Trophoblast cell (in vitro differentiated cells and primary cell): ENCODE data around the gene CD300A.

Experiments used
- DNase-seq, 2 donors: peaks; one replicate each; pipeline ENCODE4 v3.0.0-alpha.2; 2016
- H2AFZ ChIP-seq: 2 replicates; pipeline ENCODE4 v1.6.1; 2013; ENCODE audit warnings: low read length, moderate library complexity, mild to moderate bottlenecking; ENCODE audit not compliant: insufficient read depth, poor library complexity
- H2AK5ac ChIP-seq: 2 replicates; pipeline ENCODE4 v1.6.1; 2013; ENCODE audit warnings: mild to moderate bottlenecking, low read length
- H2BK120ac ChIP-seq: 2 replicates; pipeline ENCODE4 v1.6.1; 2013; ENCODE audit warnings: low read length, mild to moderate bottlenecking, moderate library complexity; ENCODE audit not compliant: insufficient read depth, poor library complexity
- H2BK12ac ChIP-seq: 2 replicates; pipeline ENCODE4 v1.6.1; 2013; ENCODE audit warnings: mild to moderate bottlenecking, low read length, moderate library complexity
- H2BK5ac ChIP-seq: 2 replicates; pipeline ENCODE4 v1.6.1; 2013; ENCODE audit warnings: low read length, low read depth, moderate library complexity, mild to moderate bottlenecking; ENCODE audit not compliant: poor library complexity
- H3K14ac ChIP-seq: 2 replicates; pipeline ENCODE4 v1.6.1; 2013; ENCODE audit warnings: mild to moderate bottlenecking, low read length
- H3K18ac ChIP-seq: 2 replicates; pipeline ENCODE4 v1.6.1; 2013; ENCODE audit warnings: mild to moderate bottlenecking, low read length
- H3K23ac ChIP-seq: 2 replicates; pipeline ENCODE4 v1.6.1; 2013; ENCODE audit warnings: low read length
- H3K27ac ChIP-seq: 2 replicates; pipeline ENCODE4 v1.5.1; 2013; ENCODE audit warnings: low read depth, mild to moderate bottlenecking, inconsistent platforms, low read length, moderate library complexity
- H3K27me3 ChIP-seq: 2 replicates; pipeline ENCODE4 v1.6.1; 2013; ENCODE audit warnings: inconsistent platforms, mild to moderate bottlenecking, low read length, moderate library complexity; ENCODE audit not compliant: insufficient read depth
- H3K36me3 ChIP-seq, 2 experiments: 1 replicate in 1 of 2; 2 replicates in 1 of 2; pipeline ENCODE4 v1.6.1; 2013; ENCODE audit warnings: low read length in 2 of 2, mild to moderate bottlenecking in 2 of 2, moderate library complexity in 1 of 2; ENCODE audit not compliant: insufficient read depth in 2 of 2, control insufficient read depth in 1 of 2
- H3K4ac ChIP-seq: 2 replicates; pipeline ENCODE4 v1.6.1; 2013; ENCODE audit warnings: low read depth, mild to moderate bottlenecking, low read length, moderate library complexity
- H3K4me1 ChIP-seq, 2 experiments: 1 replicate in 1 of 2; 2 replicates in 1 of 2; pipeline ENCODE4 v1.6.1; 2013; ENCODE audit warnings: low read length in 2 of 2, mild to moderate bottlenecking in 2 of 2, moderate library complexity in 1 of 2; ENCODE audit not compliant: insufficient read depth in 2 of 2, control insufficient read depth in 1 of 2
- H3K4me2 ChIP-seq: 2 replicates; pipeline ENCODE4 v1.6.1; 2013; ENCODE audit warnings: inconsistent platforms, mild to moderate bottlenecking, low read length, moderate library complexity
- H3K4me3 ChIP-seq: 2 replicates; pipeline ENCODE4 v1.5.1; 2013; ENCODE audit warnings: mild to moderate bottlenecking, low read depth, low read length, inconsistent platforms
- H3K79me1 ChIP-seq: one replicate; pipeline ENCODE4 v1.6.1; 2013; ENCODE audit warnings: low read length
- H3K79me2 ChIP-seq: 2 replicates; pipeline ENCODE4 v1.6.1; 2013; ENCODE audit warnings: low read length, mild to moderate bottlenecking; ENCODE audit not compliant: control insufficient read depth, insufficient read depth, poor library complexity
- H3K9ac ChIP-seq: 2 replicates; pipeline ENCODE4 v1.6.1; 2013; ENCODE audit warnings: mild to moderate bottlenecking, low read length
- H3K9me3 ChIP-seq: 2 replicates; pipeline ENCODE4 v1.6.1; 2013; ENCODE audit warnings: low read depth, mild to moderate bottlenecking, control low read depth, inconsistent platforms, low read length; ENCODE audit not compliant: insufficient read depth
- H4K12ac ChIP-seq: 2 replicates; pipeline ENCODE4 v1.6.1; 2013; ENCODE audit warnings: low read depth, mild to moderate bottlenecking, low read length, moderate library complexity
- H4K8ac ChIP-seq: 2 replicates; pipeline ENCODE4 v1.6.1; 2013; ENCODE audit warnings: low read depth, mild to moderate bottlenecking, low read length, moderate library complexity
- H4K91ac ChIP-seq: one replicate; pipeline ENCODE4 v1.6.1; 2013; ENCODE audit warnings: low read depth, mild to moderate bottlenecking, low read length, moderate library complexity
- WGBS: extraction: QIAGEN DNeasy Blood & Tissue Kit; methylation state at CpG from one replicate; pipeline ENCODE4 v1.1.7; 2013; ENCODE audit warnings: missing lambda C conversion rate; ENCODE audit not compliant: insufficient read length, insufficient coverage; ENCODE audit errors: extremely low coverage; 5-methylcytosine and 5-hydroxymethylcytosine counted together

CD300A gene

GRCh38 chr17:74461611-74462010, 4.8 kb upstream of the CD300A start:
- no peaks in the 10 kb centered on the region for H3K36me3 ChIP-seq
- no peak overlapping the region for H3K4me2 ChIP-seq
- no peaks in the 10 kb centered on the region for H3K79me1 ChIP-seq
- H2BK12ac ChIP-seq = no peak overlapping the region
- H3K27me3 ChIP-seq = peaks cover 8% of the 10 kb centered on the region
- H2AK5ac ChIP-seq = no peak overlapping the region
- no peak for DNase-seq
- peaks cover 7% of the 10 kb centered on the region for H3K9me3 ChIP-seq
- H3K14ac ChIP-seq = no peak overlapping the region
- H2AFZ ChIP-seq = no peak overlapping the region
- H4K91ac ChIP-seq = no peak overlapping the region
- no peak overlapping the region for H2BK5ac ChIP-seq
- no peak overlapping the region for H3K18ac ChIP-seq
- no peak overlapping the region for H4K8ac ChIP-seq
- no CpG with 5 or more reads among the region's 10 CpGs for WGBS
- no peak overlapping the region for H3K4me3 ChIP-seq
- H2BK120ac ChIP-seq = no peak overlapping the region
- H3K4me1 ChIP-seq = no peaks in the 10 kb centered on the region
- H3K79me2 ChIP-seq = no peaks in the 10 kb centered on the region
- no peak overlapping the region for H3K9ac ChIP-seq
- no peak overlapping the region for H3K27ac ChIP-seq
- H3K4ac ChIP-seq = no peak overlapping the region
- no peak overlapping the region for H3K23ac ChIP-seq
- no peak overlapping the region for H4K12ac ChIP-seq

GRCh38 chr17:74464730-74465377, 1.6 kb upstream of the CD300A start:
- Histone ChIP-seq H3K27ac (no peak overlapping the region), H4K8ac (no peak overlapping the region), H4K12ac (no peak overlapping the region), H3K79me1 (no peaks in the 10 kb centered on the region), H3K4ac (no peak overlapping the region), H3K4me2 (no peak overlapping the region), H3K9me3 (peaks cover 7% of the 10 kb centered on the region), H3K36me3 (no peaks in the 10 kb centered on the region), H3K9ac (no peak overlapping the region), H2BK5ac (no peak overlapping the region), H2AK5ac (no peak overlapping the region), H2AFZ (no peak overlapping the region), H3K18ac (no peak overlapping the region), H2BK12ac (no peak overlapping the region), H4K91ac (no peak overlapping the region), H3K23ac (no peak overlapping the region), H3K27me3 (peaks cover 17% of the 10 kb centered on the region), H3K4me3 (no peak overlapping the region), H3K4me1 (no peaks in the 10 kb centered on the region), H3K14ac (no peak overlapping the region), H3K79me2 (no peaks in the 10 kb centered on the region), H2BK120ac (no peak overlapping the region)
- DNase-seq = no peak
- WGBS = 100% methylated on average over 3 of the region's 7 CpGs

GRCh38 chr17:74465378-74466110, 890 bp upstream of the CD300A start:
- no peak for DNase-seq
- WGBS = 100% methylated on average over 3 of the region's 8 CpGs
- peak overlapping the region; percentile 50 for H3K4me3 ChIP-seq

GRCh38 chr17:74466828-74467184, 372 bp downstream of the CD300A start:
- Histone ChIP-seq H4K12ac (no peak overlapping the region), H2AFZ (no peak overlapping the region), H3K14ac (no peak overlapping the region), H3K4me2 (no peak overlapping the region), H3K79me1 (no peaks in the 10 kb centered on the region), H3K27ac (no peak overlapping the region), H2BK12ac (no peak overlapping the region), H3K79me2 (no peaks in the 10 kb centered on the region), H2BK120ac (no peak overlapping the region), H3K4ac (no peak overlapping the region), H3K4me1 (no peaks in the 10 kb centered on the region), H4K8ac (no peak overlapping the region), H3K9ac (no peak overlapping the region), H3K27me3 (peaks cover 17% of the 10 kb centered on the region), H3K4me3 (no peak overlapping the region), H2AK5ac (no peak overlapping the region), H3K18ac (no peak overlapping the region), H4K91ac (no peak overlapping the region), H3K23ac (no peak overlapping the region), H2BK5ac (no peak overlapping the region), H3K9me3 (peaks cover 7% of the 10 kb centered on the region), H3K36me3 (no peaks in the 10 kb centered on the region)
- DNase-seq = no peak
- no CpG with 5 or more reads among the region's 11 CpGs for WGBS

More at GRCh38 chr17:74465378-74466110, 890 bp upstream of the CD300A start:
- no peaks in the 10 kb centered on the region for H3K79me2 ChIP-seq
- no peak overlapping the region for H3K14ac ChIP-seq
- H4K12ac ChIP-seq = no peak overlapping the region
- H2BK12ac ChIP-seq = no peak overlapping the region
- H3K9ac ChIP-seq = no peak overlapping the region
- H2AFZ ChIP-seq = no peak overlapping the region
- H3K27ac ChIP-seq = no peak overlapping the region
- no peak overlapping the region for H2BK5ac ChIP-seq
- no peaks in the 10 kb centered on the region for H3K79me1 ChIP-seq
- no peak overlapping the region for H4K91ac ChIP-seq
- peak overlapping the region; percentile 34 for H3K23ac ChIP-seq
- H3K18ac ChIP-seq = no peak overlapping the region
- H3K27me3 ChIP-seq = peaks cover 17% of the 10 kb centered on the region
- H3K9me3 ChIP-seq = peaks cover 7% of the 10 kb centered on the region
- H3K36me3 ChIP-seq = no peaks in the 10 kb centered on the region
- H4K8ac ChIP-seq = no peak overlapping the region
- H2BK120ac ChIP-seq = no peak overlapping the region
- no peak overlapping the region for H3K4ac ChIP-seq
- no peak overlapping the region for H2AK5ac ChIP-seq
- H3K4me1 ChIP-seq = no peaks in the 10 kb centered on the region
- H3K4me2 ChIP-seq = no peak overlapping the region
